ENCODE measurements around the gene ZNF610.

ZNF610 gene

DNA sequence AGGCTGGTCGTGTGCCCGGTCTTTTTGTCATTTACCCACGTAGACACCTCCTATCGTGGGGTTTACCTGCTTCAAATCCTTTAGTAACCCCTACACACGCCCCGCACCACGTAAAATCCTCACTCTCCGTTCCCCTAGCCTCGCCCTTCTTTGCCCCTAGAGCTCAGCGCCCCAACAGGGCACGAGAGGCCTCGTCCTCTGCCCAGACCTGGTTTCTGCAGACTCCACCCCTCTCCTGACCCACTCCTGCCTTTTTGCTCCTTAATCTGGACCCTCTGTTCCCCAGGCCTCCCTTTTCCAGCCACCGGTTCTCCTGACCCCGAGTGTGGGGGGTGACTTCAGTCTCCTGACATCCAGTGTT lies 62.0 kb downstream of the ZNF610 start:
- peak; percentile 8 for DNase-seq

DNA sequence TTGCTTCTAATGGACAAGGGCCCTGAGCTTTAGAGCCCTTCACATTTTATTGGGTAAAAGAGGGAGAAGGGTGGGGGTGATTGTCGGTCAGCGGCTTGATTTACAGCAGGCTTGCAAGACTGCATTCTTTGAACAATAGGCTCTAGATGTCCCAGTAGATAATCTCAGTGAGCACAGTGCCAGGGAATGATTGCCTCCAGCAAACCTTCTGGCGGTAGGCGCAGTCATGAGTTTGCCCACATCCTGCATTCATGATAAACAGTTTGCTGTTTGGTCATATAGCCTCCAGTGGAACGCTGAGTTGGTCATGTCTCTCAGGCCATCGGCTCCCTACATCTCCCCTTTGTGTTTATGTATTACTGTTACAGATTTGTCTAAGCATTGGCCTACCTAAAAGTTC lies 74.2 kb downstream of the ZNF610 start:
- no peak for DNase-seq

DNA sequence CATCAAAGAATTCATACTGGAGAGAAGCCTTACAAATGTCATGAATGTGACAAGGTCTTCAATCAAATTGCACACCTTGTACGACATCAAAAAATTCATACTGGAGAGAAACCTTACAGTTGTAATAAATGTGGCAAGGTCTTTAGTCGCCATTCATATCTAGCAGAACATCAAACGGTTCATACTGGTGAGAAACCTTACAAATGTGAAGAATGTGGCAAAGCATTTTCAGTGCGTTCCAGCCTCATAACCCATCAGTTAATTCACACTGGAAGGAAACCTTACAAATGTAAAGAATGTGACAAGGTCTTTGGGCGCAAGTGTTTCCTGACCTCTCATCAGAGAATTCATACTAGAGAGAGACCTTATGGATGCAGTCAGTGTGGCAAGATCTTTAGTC lies 79.7 kb downstream of the ZNF610 start:
- no peak for DNase-seq

Measured in fibroblast of skin of right biceps (primary cell).